BLaER1 treated with 17β-estradiol and CSF1 and Interleukin-3, amounts not matched to agents 10 nM and 100 nM (cell line): ENCODE measurements around the gene DOCK1.
A peak's percentile ranks its signal among the peaks of the same experiment; 100 is the strongest.

ENCODE experiments used
- H3K27ac ChIP-seq, 11 experiments: shearing (Covaris generic); formaldehyde crosslinking; 2 replicates each; pipeline ENCODE4 v1.8.1; 2022
- H3K27me3 ChIP-seq, 11 experiments: shearing (Covaris generic); formaldehyde crosslinking; 2 replicates each; pipeline ENCODE4 v1.8.1; 2022
- H3K36me3 ChIP-seq, 11 experiments: shearing (Covaris generic); formaldehyde crosslinking; 2 replicates each; pipeline ENCODE4 v1.8.1; 2022
- H3K4me1 ChIP-seq, 10 experiments: shearing (Covaris generic); formaldehyde crosslinking; 2 replicates each; pipeline ENCODE4 v1.8.1; 2022
- H3K4me2 ChIP-seq, 11 experiments: shearing (Covaris generic); formaldehyde crosslinking; 2 replicates each; pipeline ENCODE4 v1.8.1; 2022
- H3K4me3 ChIP-seq, 10 experiments: shearing (Covaris generic); formaldehyde crosslinking; 2 replicates each; pipeline ENCODE4 v1.8.1; 2022
- H3K9ac ChIP-seq, 11 experiments: shearing (Covaris generic); formaldehyde crosslinking; 2 replicates each; pipeline ENCODE4 v1.8.1; 2022
- H3K9me3 ChIP-seq, 11 experiments: shearing (Covaris generic); formaldehyde crosslinking; replicated peaks in 1 of 11; 2 replicates each; pipeline ENCODE4 v1.8.1; 2022
- H4K20me1 ChIP-seq, 11 experiments: shearing (Covaris generic); formaldehyde crosslinking; 2 replicates each; pipeline ENCODE4 v1.8.1; 2022
- Cebpa-rat ChIP-seq, 11 experiments: shearing (Covaris generic); IDR thresholded peaks; 2 replicates each; pipeline ENCODE4 v1.8.1; 2022

DOCK1 gene

DNA sequence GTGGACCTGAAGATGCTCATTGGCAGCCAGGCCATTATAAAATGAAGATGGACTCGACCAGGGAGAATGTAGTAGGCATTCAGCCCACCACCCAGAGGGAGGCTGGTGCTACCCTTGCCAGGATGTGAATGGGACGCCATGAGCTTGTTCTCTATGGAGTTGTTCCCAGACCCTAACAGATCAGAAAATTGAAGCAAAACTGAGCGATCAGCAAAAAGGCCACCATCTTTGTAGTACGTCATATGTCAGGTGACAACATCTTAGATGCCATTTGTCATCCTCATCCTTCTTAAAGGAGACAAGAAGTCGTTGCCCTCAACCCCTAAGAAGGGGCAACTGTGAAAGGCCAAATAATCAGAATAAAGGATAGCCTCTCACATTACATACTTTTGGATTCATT, 61.7 kb downstream of the DOCK1 start:
- TF ChIP-seq Cebpa-rat (IDR thresholded peaks at IDR 0.05), result no peak
- H3K9me3 ChIP-seq, result peaks cover 0 to 12% (median 0%) of the 10 kb centered on the region in 11 experiments; a peak in 6 of 22 replicates
- no peaks in the 10 kb centered on the region for H3K27me3 ChIP-seq
- H3K4me2 ChIP-seq, result no peak overlapping the region
- no peak overlapping the region for H3K4me3 ChIP-seq
- H3K36me3 ChIP-seq, result no peaks in the 10 kb centered on the region
- no peaks in the 10 kb centered on the region for H4K20me1 ChIP-seq
- H3K9ac ChIP-seq, result no peak overlapping the region
- peaks cover 0 to 19% (median 12%) of the 10 kb centered on the region in 10 experiments; a peak in 15 of 20 replicates for H3K4me1 ChIP-seq
- no peak overlapping the region for H3K27ac ChIP-seq

DNA sequence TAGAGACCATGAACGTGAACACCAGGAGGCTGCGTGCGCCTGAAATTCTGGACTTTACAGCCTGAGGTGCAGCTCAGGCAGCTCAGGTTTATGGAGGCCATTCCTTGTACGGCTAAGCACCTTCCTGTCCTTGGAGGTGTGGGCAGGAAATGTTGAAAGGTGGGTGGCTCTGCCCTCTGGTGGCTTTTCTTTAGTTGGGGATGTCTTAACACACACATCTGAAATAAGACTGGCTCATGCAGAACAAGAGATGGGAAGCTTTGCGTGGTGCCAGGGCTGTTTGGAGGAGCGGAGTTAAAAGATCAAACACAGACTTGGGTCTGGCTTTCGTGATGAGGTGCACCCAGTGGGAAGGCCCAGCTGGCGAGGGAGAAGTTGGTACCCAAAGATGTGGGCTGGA, 64.1 kb downstream of the DOCK1 start:
- no peaks in the 10 kb centered on the region for H4K20me1 ChIP-seq
- peaks cover 0 to 21% (median 8%) of the 10 kb centered on the region in 10 experiments; a peak in 14 of 20 replicates for H3K4me1 ChIP-seq
- no peak overlapping the region for H3K9ac ChIP-seq
- no peaks in the 10 kb centered on the region for H3K27me3 ChIP-seq
- H3K27ac ChIP-seq, result no peak overlapping the region
- TF ChIP-seq Cebpa-rat (IDR thresholded peaks at IDR 0.05), result no peak
- no peaks in the 10 kb centered on the region for H3K36me3 ChIP-seq
- no peak overlapping the region for H3K4me2 ChIP-seq
- H3K9me3 ChIP-seq, result peaks cover 0 to 12% (median 0%) of the 10 kb centered on the region in 11 experiments; a peak in 4 of 22 replicates
- H3K4me3 ChIP-seq, result no peak overlapping the region

DNA sequence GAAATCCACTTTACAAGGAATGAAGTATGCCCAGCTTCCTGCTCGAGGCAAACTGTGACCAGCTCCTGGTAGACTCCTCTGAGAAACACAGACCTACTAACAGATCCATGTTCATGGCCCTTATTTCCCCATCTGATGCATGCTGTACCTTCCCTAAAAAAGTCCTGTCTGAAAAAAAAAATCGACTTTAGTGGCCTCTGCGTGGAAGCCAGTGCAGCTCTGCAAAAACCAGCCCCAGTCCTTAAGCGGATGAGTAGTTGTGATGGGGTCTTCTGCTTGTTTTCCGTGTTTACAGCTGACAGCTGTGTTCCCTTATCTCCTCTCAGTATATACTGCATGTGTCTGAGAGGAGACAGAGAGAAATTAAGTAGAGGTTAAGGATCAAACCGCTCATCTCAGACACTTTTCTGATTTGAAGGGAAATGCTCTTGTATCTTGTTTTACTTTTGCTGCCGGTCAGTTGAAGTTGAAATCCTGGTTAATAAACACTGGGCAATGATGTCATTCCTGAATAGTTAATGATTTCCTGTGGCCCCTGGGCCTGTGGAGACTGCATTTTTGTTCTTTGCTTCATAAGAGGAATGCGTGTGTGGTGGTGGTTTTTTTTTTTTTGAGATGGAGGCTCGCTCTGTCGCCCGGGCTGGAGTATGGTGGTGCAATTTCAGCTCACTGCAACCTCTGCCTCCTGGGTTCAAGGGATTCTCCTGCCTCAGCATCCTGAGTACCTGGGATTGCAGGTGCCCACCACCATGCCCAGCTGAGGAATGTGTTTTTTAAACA, 67.6 kb downstream of the DOCK1 start:
- TF ChIP-seq Cebpa-rat (IDR thresholded peaks at IDR 0.05), result no peak
- H3K4me2 ChIP-seq, result peak overlapping the region in 3 of 11 experiments; percentile 10 to 22 (median 10); a peak in 1 of 22 replicates
- H3K4me3 ChIP-seq, result no peak overlapping the region
- no peaks in the 10 kb centered on the region for H3K27me3 ChIP-seq
- H3K27ac ChIP-seq, result no peak overlapping the region
- H3K9ac ChIP-seq, result no peak overlapping the region
- H3K4me1 ChIP-seq, result peaks cover 6 to 46% (median 29%) of the 10 kb centered on the region in 10 experiments; a peak in 18 of 20 replicates
- no peaks in the 10 kb centered on the region for H3K36me3 ChIP-seq
- no peaks in the 10 kb centered on the region for H4K20me1 ChIP-seq
- H3K9me3 ChIP-seq, result peaks cover 0 to 4% (median 0%) of the 10 kb centered on the region in 11 experiments; a peak in 3 of 22 replicates

DNA sequence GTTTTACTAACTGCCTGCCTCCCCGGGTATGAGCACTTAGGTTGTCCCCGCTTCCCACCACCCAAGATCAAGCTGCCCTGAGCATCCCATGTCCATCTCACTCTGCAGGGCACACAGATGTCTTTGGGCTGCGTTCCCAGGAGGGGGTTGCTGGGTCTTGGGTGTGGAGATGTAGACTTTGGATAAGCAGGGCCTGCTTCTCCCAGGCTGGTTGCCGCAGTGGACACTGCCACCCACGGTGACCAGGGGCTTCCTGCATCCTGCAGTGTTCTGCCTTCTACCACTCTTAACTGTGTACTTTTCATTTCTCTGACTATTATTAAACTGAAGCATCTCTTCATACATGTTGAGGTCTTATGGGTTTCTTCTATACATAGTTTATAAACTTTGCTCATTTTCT, 70.0 kb downstream of the DOCK1 start:
- H3K9me3 ChIP-seq, result 0 out of 22 replicates have a peak, but pooled peaks cover 0 to 1% (median 0%) of the 10 kb centered on the region in 11 experiments
- TF ChIP-seq Cebpa-rat (IDR thresholded peaks at IDR 0.05), result no peak
- H3K4me2 ChIP-seq, result peak overlapping the region in 6 of 11 experiments; percentile 25 to 65 (median 53); a peak in 6 of 22 replicates
- no peak overlapping the region for H3K9ac ChIP-seq
- no peaks in the 10 kb centered on the region for H3K27me3 ChIP-seq
- H3K4me1 ChIP-seq, result peaks cover 6 to 68% (median 38%) of the 10 kb centered on the region in 10 experiments; a peak in 18 of 20 replicates
- H3K27ac ChIP-seq, result no peak overlapping the region
- no peaks in the 10 kb centered on the region for H4K20me1 ChIP-seq
- H3K36me3 ChIP-seq, result no peaks in the 10 kb centered on the region
- no peak overlapping the region for H3K4me3 ChIP-seq

DNA sequence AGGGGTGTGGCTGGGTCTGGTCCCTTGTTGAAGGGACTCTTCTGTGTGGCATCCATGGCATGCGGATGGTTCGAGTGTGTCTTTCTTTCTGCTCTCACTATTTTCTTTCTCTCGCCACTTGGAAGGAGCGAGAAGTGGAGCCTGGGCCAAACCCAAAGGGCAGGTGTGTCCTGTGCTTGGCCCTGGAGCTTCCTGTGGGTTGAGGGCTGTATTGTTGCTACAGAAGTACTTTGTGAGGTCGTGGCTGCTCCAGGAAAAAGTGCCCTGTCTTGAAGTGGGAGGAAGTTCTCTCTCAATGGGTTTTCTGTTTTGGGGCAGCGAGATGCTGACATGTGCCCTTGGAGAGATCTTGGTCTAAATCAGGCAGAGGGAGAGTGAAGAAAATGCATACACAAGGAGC, 72.0 kb downstream of the DOCK1 start:
- H3K4me3 ChIP-seq, result no peak overlapping the region
- no peaks in the 10 kb centered on the region for H3K36me3 ChIP-seq
- H4K20me1 ChIP-seq, result no peaks in the 10 kb centered on the region
- H3K9ac ChIP-seq, result peak overlapping the region in 4 of 11 experiments; percentile 7 to 56 (median 32); a peak in 5 of 22 replicates
- peak overlapping the region in 6 of 11 experiments; percentile 28 to 74 (median 61); a peak in 9 of 22 replicates for H3K27ac ChIP-seq
- 0 out of 22 replicates have a peak, but pooled peaks cover 0 to 3% (median 0%) of the 10 kb centered on the region in 11 experiments for H3K9me3 ChIP-seq
- no peaks in the 10 kb centered on the region for H3K27me3 ChIP-seq
- TF ChIP-seq Cebpa-rat (IDR thresholded peaks at IDR 0.05), result 0 out of 22 replicates have a peak, but pooled peaks of 1 of the 11 experiments have one; percentile 18
- peak overlapping the region; percentile 8 to 83 (median 70); a peak in 21 of 22 replicates for H3K4me2 ChIP-seq
- peaks cover 6 to 68% (median 38%) of the 10 kb centered on the region in 10 experiments; a peak in 18 of 20 replicates for H3K4me1 ChIP-seq

DNA sequence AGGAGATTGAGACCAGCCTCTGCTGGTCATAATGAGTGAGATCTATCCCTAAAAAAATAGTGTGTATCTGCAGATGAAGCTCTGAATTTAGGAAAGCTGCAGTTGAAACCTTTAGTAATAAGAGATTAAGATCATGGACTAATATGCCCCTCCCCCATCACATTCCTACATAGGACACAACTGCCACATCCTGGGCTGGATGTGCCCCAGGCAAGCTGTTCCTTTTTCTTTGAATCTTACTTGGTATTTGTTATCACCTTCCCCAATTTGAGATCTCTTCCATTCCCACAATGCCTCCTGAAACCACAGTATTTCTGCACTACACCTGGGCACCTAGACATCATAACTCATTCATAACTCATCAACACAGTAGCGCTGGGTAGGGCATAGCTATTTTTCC, 74.1 kb downstream of the DOCK1 start:
- no peaks in the 10 kb centered on the region for H3K36me3 ChIP-seq
- no peak for TF ChIP-seq Cebpa-rat (IDR thresholded peaks at IDR 0.05)
- H3K4me1 ChIP-seq, result peaks cover 6 to 57% (median 33%) of the 10 kb centered on the region in 10 experiments; a peak in 18 of 20 replicates
- H4K20me1 ChIP-seq, result no peaks in the 10 kb centered on the region
- H3K4me2 ChIP-seq, result peak overlapping the region in 5 of 11 experiments; percentile 67 to 83 (median 74); a peak in 10 of 22 replicates
- H3K4me3 ChIP-seq, result no peak overlapping the region
- no peak overlapping the region for H3K9ac ChIP-seq
- no peaks in the 10 kb centered on the region for H3K27me3 ChIP-seq
- H3K27ac ChIP-seq, result no peak overlapping the region
- 0 out of 22 replicates have a peak, but pooled peaks cover 0 to 3% (median 0%) of the 10 kb centered on the region in 11 experiments for H3K9me3 ChIP-seq

DNA sequence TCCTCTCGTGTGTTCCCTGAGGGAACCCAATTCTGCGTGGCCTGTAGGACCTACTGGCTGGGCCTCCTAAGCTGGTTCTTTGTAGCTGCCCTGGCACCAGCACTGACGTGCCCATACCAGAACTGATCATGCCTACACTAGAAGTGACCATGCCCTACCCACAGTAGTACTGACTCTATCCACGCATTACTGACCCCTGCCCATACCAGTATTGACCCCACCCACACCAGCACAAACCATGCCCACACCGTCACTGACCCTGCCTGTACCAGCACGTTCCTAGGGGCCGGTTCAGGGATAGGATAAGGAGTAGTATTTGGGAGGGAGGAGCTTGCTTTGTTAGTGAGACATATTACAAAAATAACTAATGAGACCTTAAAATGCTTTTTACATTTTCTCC, 88.0 kb downstream of the DOCK1 start:
- Histone ChIP-seq H3K4me3 (no peak overlapping the region), H4K20me1 (no peaks in the 10 kb centered on the region), H3K9ac (no peak overlapping the region), H3K27me3 (no peaks in the 10 kb centered on the region), H3K27ac (no peak overlapping the region), H3K4me2 (no peak overlapping the region), H3K36me3 (no peaks in the 10 kb centered on the region), H3K4me1 (no peaks in the 10 kb centered on the region), H3K9me3 (peaks cover 5 to 15% (median 13%) of the 10 kb centered on the region in 11 experiments; a peak in 21 of 22 replicates)
- TF ChIP-seq Cebpa-rat (IDR thresholded peaks at IDR 0.05), result no peak

DNA sequence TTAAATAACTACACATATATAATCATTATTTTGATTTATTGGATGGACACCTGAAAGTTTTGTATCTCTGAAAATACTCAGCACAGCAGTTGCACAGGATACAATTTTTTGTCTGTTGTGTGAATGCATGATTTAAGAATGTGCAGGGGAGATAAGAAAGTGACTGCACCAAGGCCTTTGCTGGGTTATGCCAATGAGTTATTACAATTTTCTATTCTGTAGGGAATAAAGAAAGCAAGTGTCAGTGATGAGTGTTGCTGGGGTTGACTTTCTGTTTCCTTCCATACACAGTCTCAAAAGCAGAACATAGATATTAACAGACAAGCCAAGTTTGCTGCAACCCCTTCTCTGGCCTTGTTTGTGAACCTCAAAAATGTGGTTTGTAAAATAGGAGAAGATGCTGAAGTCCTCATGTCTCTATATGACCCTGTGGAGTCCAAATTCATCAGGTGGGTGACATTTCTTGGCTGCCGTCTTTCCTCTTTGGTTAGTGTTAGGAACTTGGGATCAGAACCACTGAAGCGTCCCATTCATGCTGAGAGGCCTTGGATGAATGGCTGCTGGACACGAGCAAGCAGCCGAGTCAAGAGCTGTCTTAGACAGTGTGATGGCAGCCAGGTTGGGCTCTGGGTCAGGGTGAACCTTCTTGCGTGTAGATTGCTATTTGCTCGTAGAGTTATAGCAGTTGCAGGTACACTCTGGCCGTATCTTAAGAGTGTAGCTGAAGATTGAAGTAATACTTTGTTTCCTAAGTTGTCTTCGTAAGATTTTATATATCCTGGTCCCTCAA, 92.8 kb downstream of the DOCK1 start:
- Histone ChIP-seq H3K4me1 (no peaks in the 10 kb centered on the region), H3K4me3 (no peak overlapping the region), H3K27me3 (no peaks in the 10 kb centered on the region), H3K9ac (no peak overlapping the region), H4K20me1 (no peaks in the 10 kb centered on the region), H3K36me3 (no peaks in the 10 kb centered on the region), H3K27ac (no peak overlapping the region), H3K4me2 (no peak overlapping the region), H3K9me3 (peaks cover 6 to 25% (median 13%) of the 10 kb centered on the region in 11 experiments; a peak in 21 of 22 replicates)
- TF ChIP-seq Cebpa-rat (IDR thresholded peaks at IDR 0.05), result no peak

DNA sequence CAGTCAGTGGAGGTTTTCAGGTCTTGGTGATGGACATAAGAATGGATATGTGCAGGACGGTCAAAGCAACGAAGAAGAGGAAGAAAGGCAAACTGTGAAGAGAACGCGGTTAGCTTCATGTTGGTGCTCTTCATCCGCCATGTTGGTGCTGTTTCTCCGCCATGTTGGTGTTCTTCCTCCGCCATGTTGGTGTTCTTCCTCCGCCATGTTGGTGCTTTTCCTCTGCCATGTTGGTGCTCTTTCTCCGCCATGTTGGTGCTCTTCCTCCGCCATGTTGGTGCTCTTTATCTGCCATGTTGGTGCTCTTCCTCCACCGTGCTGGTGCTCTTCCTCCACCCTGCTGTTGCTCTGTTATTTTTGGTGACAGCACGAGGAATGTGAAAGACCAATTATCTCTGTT, 95.4 kb downstream of the DOCK1 start:
- Histone ChIP-seq H3K4me1 (no peaks in the 10 kb centered on the region), H3K4me2 (no peak overlapping the region)
- TF ChIP-seq Cebpa-rat (IDR thresholded peaks at IDR 0.05), result no peak

More for the DNA sequence above, 95.4 kb downstream of the DOCK1 start:
- Histone ChIP-seq H3K27me3 (no peaks in the 10 kb centered on the region), H3K4me3 (no peak overlapping the region), H3K9me3 (peaks cover 0 to 14% (median 4%) of the 10 kb centered on the region in 11 experiments; a peak in 15 of 22 replicates), H3K9ac (no peak overlapping the region), H3K36me3 (no peaks in the 10 kb centered on the region), H4K20me1 (no peaks in the 10 kb centered on the region), H3K27ac (no peak overlapping the region)
